Measurements from ENCODE around the gene RARB. TPM values are rescaled to one million over a fixed set of nuclear protein-coding genes. Genes with fewer than 3 reads are reported as not detected.

Gene RARB
- total and polyA plus RNA-seq, 2 experiments from 2014 or later, result 0.14 to 0.42 TPM

DNA sequence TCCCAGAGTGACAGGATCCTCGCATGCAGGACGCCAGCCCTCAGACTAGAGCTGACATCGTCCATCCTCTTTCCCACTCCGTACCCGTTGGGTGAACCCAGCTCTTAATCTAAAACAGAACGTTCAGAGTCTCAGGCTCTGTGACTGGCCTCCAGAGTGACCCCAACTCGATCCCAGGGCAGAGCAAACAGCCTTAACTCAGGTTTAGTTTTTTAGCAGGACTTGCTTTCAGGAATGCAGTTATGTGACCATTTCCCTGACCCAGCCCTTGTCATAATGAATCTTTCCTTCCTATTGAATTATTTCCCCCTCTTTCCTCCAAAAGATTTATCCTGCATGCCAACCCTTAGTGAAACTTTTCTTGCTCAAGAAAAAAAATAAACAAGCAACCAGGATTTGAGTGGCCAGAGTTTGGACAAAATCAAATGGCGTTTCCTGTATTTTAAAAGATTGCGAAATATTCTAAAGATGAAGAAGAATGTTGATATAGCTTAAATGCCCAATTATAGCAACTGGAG, 47.8 kb upstream of the RARB start:
- H3K36me3 Mint-ChIP-seq (ENCODE audit: low read depth), result no peaks in the 10 kb centered on the region
- H3K4me1 Mint-ChIP-seq, result peaks cover 2% of the 10 kb centered on the region; the same call in 2 of the 3 replicates
- H3K27ac Mint-ChIP-seq, result no peak overlapping the region
- peaks cover 2% of the 10 kb centered on the region for H3K27me3 Mint-ChIP-seq (ENCODE audit: insufficient read depth, low read depth, poor library complexity)
- no peaks in the 10 kb centered on the region for H3K9me3 Mint-ChIP-seq
- Histone ChIP-seq H3K27ac (ENCODE audit: low read depth) (no peak overlapping the region), H3K4me1 (ENCODE audit: insufficient read depth) (no peaks in the 10 kb centered on the region), H4K20me1 (replicated peaks; ENCODE audit: insufficient read depth) (no peaks in the 10 kb centered on the region), H3K4me3 (no peak overlapping the region), H3K4me2 (no peak overlapping the region), H2AFZ (no peak overlapping the region), H3K79me2 (replicated peaks; ENCODE audit: insufficient read depth) (no peaks in the 10 kb centered on the region), H3K9me2 (ENCODE audit: insufficient read depth) (0 out of 2 replicates have a peak, but pooled peaks cover 3% of the 10 kb centered on the region), H3F3A (replicated peaks; ENCODE audit: low read depth) (no peaks in the 10 kb centered on the region), H3K27me3 (ENCODE audit: insufficient read depth) (no peaks in the 10 kb centered on the region), H3K36me3 (ENCODE audit: insufficient read depth) (no peaks in the 10 kb centered on the region)
- no peak for DNase-seq (ENCODE audit: low spot score)
- no peak for ATAC-seq
- no peak for TF ChIP-seq EZH2 (IDR thresholded peaks at IDR 0.05; ENCODE audit: low read depth, unreplicated experiment)
- TF ChIP-seq, protein P1, sequence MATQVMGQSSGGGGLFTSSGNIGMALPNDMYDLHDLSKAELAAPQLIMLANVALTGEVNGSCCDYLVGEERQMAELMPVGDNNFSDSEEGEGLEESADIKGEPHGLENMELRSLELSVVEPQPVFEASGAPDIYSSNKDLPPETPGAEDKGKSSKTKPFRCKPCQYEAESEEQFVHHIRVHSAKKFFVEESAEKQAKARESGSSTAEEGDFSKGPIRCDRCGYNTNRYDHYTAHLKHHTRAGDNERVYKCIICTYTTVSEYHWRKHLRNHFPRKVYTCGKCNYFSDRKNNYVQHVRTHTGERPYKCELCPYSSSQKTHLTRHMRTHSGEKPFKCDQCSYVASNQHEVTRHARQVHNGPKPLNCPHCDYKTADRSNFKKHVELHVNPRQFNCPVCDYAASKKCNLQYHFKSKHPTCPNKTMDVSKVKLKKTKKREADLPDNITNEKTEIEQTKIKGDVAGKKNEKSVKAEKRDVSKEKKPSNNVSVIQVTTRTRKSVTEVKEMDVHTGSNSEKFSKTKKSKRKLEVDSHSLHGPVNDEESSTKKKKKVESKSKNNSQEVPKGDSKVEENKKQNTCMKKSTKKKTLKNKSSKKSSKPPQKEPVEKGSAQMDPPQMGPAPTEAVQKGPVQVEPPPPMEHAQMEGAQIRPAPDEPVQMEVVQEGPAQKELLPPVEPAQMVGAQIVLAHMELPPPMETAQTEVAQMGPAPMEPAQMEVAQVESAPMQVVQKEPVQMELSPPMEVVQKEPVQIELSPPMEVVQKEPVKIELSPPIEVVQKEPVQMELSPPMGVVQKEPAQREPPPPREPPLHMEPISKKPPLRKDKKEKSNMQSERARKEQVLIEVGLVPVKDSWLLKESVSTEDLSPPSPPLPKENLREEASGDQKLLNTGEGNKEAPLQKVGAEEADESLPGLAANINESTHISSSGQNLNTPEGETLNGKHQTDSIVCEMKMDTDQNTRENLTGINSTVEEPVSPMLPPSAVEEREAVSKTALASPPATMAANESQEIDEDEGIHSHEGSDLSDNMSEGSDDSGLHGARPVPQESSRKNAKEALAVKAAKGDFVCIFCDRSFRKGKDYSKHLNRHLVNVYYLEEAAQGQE (IDR thresholded peaks at IDR 0.05; ENCODE audit: unreplicated experiment), result no peak
- TF ChIP-seq JUNB (IDR thresholded peaks at IDR 0.05; ENCODE audit: unreplicated experiment), result no peak
- H3K4me3 Mint-ChIP-seq, result no peak overlapping the region

DNA sequence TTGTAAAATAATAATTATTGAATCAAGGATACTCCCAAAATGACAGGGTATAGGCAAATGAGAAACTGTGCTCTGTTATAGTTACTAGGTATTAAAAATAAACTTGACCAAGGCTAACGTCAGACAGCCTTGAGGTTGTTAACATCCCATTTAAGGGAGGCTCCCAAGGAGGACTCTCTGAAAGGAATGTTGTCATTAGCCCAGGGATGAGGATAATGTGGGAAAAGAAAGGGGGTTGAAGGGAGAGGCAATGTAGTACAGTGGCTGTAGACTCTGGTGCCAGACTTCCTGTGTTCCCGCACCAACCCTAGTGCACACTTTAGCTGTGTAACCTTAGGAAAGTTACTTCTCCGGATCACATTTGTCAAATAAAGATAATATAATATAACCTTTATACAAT, 47.0 kb upstream of the RARB start:
- ATAC-seq (peak; percentile 38), DNase-seq (ENCODE audit: low spot score) (no peak)
- Histone ChIP-seq H3K4me3 (no peak overlapping the region), H3K9me2 (ENCODE audit: insufficient read depth) (0 out of 2 replicates have a peak, but pooled peaks cover 7% of the 10 kb centered on the region), H2AFZ (no peak overlapping the region), H4K20me1 (replicated peaks; ENCODE audit: insufficient read depth) (no peaks in the 10 kb centered on the region), H3K27me3 (ENCODE audit: insufficient read depth) (no peaks in the 10 kb centered on the region), H3F3A (replicated peaks; ENCODE audit: low read depth) (no peaks in the 10 kb centered on the region), H3K79me2 (replicated peaks; ENCODE audit: insufficient read depth) (no peaks in the 10 kb centered on the region), H3K27ac (ENCODE audit: low read depth) (no peak overlapping the region), H3K4me1 (ENCODE audit: insufficient read depth) (no peaks in the 10 kb centered on the region), H3K36me3 (ENCODE audit: insufficient read depth) (no peaks in the 10 kb centered on the region), H3K4me2 (no peak overlapping the region)
- H3K27ac Mint-ChIP-seq, result no peak overlapping the region
- no peaks in the 10 kb centered on the region for H3K9me3 Mint-ChIP-seq
- peaks cover 2% of the 10 kb centered on the region for H3K27me3 Mint-ChIP-seq (ENCODE audit: insufficient read depth, low read depth, poor library complexity)
- no peak overlapping the region for H3K4me3 Mint-ChIP-seq
- no peaks in the 10 kb centered on the region for H3K36me3 Mint-ChIP-seq (ENCODE audit: low read depth)
- peaks cover 2% of the 10 kb centered on the region; the same call in 2 of the 3 replicates for H3K4me1 Mint-ChIP-seq
- TF ChIP-seq EZH2phosphoT487 (IDR thresholded peaks at IDR 0.05; ENCODE audit: unreplicated experiment) (no peak), ETS1 (IDR thresholded peaks at IDR 0.05) (no peak), ZNF331 (CRISPR knock-in tag; IDR thresholded peaks at IDR 0.05; ENCODE audit: low read depth) (no peak), CREB1 (CRISPR knock-in tag; IDR thresholded peaks at IDR 0.05; ENCODE audit: low read depth) (no peak), STAT1 (IDR thresholded peaks at IDR 0.05; ENCODE audit: unreplicated experiment) (no peak)
- TF ChIP-seq, protein P2, sequence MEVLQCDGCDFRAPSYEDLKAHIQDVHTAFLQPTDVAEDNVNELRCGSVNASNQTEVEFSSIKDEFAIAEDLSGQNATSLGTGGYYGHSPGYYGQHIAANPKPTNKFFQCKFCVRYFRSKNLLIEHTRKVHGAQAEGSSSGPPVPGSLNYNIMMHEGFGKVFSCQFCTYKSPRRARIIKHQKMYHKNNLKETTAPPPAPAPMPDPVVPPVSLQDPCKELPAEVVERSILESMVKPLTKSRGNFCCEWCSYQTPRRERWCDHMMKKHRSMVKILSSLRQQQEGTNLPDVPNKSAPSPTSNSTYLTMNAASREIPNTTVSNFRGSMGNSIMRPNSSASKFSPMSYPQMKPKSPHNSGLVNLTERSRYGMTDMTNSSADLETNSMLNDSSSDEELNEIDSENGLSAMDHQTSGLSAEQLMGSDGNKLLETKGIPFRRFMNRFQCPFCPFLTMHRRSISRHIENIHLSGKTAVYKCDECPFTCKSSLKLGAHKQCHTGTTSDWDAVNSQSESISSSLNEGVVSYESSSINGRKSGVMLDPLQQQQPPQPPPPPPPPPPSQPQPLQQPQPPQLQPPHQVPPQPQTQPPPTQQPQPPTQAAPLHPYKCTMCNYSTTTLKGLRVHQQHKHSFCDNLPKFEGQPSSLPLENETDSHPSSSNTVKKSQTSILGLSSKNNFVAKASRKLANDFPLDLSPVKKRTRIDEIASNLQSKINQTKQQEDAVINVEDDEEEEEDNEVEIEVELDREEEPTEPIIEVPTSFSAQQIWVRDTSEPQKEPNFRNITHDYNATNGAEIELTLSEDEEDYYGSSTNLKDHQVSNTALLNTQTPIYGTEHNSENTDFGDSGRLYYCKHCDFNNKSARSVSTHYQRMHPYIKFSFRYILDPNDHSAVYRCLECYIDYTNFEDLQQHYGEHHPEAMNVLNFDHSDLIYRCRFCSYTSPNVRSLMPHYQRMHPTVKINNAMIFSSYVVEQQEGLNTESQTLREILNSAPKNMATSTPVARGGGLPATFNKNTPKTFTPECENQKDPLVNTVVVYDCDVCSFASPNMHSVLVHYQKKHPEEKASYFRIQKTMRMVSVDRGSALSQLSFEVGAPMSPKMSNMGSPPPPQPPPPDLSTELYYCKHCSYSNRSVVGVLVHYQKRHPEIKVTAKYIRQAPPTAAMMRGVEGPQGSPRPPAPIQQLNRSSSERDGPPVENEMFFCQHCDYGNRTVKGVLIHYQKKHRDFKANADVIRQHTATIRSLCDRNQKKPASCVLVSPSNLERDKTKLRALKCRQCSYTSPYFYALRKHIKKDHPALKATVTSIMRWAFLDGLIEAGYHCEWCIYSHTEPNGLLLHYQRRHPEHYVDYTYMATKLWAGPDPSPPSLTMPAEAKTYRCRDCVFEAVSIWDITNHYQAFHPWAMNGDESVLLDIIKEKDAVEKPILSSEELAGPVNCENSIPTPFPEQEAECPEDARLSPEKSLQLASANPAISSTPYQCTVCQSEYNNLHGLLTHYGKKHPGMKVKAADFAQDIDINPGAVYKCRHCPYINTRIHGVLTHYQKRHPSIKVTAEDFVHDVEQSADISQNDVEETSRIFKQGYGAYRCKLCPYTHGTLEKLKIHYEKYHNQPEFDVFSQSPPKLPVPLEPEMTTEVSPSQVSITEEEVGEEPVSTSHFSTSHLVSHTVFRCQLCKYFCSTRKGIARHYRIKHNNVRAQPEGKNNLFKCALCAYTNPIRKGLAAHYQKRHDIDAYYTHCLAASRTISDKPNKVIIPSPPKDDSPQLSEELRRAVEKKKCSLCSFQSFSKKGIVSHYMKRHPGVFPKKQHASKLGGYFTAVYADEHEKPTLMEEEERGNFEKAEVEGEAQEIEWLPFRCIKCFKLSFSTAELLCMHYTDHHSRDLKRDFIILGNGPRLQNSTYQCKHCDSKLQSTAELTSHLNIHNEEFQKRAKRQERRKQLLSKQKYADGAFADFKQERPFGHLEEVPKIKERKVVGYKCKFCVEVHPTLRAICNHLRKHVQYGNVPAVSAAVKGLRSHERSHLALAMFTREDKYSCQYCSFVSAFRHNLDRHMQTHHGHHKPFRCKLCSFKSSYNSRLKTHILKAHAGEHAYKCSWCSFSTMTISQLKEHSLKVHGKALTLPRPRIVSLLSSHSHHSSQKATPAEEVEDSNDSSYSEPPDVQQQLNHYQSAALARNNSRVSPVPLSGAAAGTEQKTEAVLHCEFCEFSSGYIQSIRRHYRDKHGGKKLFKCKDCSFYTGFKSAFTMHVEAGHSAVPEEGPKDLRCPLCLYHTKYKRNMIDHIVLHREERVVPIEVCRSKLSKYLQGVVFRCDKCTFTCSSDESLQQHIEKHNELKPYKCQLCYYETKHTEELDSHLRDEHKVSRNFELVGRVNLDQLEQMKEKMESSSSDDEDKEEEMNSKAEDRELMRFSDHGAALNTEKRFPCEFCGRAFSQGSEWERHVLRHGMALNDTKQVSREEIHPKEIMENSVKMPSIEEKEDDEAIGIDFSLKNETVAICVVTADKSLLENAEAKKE (CRISPR knock-in tag; IDR thresholded peaks at IDR 0.05), result no peak

All from GM23338 (cell line).